Panc1 (cell line): ENCODE measurements around the gene RAB30.

Experiments
- CTCF ChIP-seq: fragments of 450-650 bp; IDR thresholded peaks from 2 replicates; pipeline ENCODE4 v1.5.1; 2017; ENCODE audit warnings: mild to moderate bottlenecking
- POLR2AphosphoS5 ChIP-seq: IDR thresholded peaks from 2 replicates; pipeline ENCODE4 v1.6.1; 2012; ENCODE audit warnings: mild to moderate bottlenecking, low read depth, low read length, moderate library complexity
- SIN3A ChIP-seq: IDR thresholded peaks from 2 replicates; pipeline ENCODE4 v1.6.1; 2012; ENCODE audit warnings: low read depth, mild to moderate bottlenecking, low read length, moderate library complexity, borderline replicate concordance; ENCODE audit not compliant: insufficient read depth

- TF ChIP-seq CTCF, result no peak
- no peak for TF ChIP-seq POLR2AphosphoS5
- TF ChIP-seq SIN3A, result no peak
Measured at GRCh38 chr11:83027794-83028193, 43.9 kb downstream of the RAB30 start.
